Stimulated activated naive CD8-positive, alpha-beta T cell treated with anti-CD3 and anti-CD28 coated beads, Interleukin-15, Interleukin-2, amounts not matched to agents 100 ng/mL and 50 ng/mL, for 24 hours (primary cell): Measurements from ENCODE around the gene CCDC197.
A peak's percentile ranks its signal among the peaks of the same experiment; 100 is the strongest.

Source experiments
- H3K27ac Mint-ChIP-seq: one replicate; pipeline ENCODE4 v1.8.0; 2021; ENCODE audit warnings: mild to moderate bottlenecking, mixed read lengths
- H3K27me3 Mint-ChIP-seq: one replicate; pipeline ENCODE4 v1.8.0; 2021; ENCODE audit warnings: mixed read lengths
- H3K36me3 Mint-ChIP-seq: one replicate; pipeline ENCODE4 v1.8.0; 2021; ENCODE audit warnings: low read depth, mixed read lengths
- H3K4me1 Mint-ChIP-seq: one replicate; pipeline ENCODE4 v1.8.0; 2021; ENCODE audit warnings: low read depth, mixed read lengths
- H3K4me3 Mint-ChIP-seq: one replicate; pipeline ENCODE4 v1.8.0; 2021; ENCODE audit warnings: mild to moderate bottlenecking, mixed read lengths
- H3K9me3 Mint-ChIP-seq: one replicate; pipeline ENCODE4 v1.8.0; 2021; ENCODE audit warnings: mixed read lengths

Gene CCDC197

DNA sequence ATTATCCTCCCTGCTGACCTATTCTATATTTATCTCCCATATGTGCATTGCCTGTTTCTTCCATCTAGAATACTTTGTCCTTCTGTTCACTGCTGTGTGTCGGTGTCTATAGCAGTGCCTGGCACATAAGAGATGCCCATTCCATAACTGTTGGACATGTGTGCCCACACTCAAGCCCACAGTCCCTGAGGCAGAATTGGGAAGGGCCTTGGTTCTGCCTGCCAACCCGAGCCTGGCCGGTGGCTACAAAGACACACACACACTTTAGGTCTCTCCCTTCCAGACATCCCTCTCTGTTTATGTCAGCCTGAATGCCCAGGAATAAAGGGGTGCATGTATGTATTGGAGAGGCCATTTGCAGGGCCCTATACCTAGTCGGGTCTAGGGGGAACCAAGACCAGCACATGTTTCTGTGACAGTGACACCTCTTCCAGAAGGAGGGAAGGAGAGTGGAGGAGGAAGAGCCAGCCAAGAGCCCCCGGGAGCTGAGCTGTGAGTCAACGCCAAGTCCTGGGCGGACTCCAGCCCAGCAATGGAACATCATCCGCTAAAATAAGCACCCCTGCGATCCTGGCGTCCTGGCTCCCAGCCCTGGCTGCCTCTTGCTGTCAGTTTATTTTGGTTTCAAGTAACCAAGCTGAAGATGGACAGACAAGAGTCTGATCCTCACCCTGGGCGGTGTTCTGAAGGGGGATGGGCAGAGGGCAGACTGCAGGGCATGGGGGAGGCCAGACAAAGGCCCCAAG, 16.5 kb upstream of the CCDC197 start:
- Mint-ChIP-seq H3K36me3 (peaks cover 30% of the 10 kb centered on the region), H3K4me3 (peak overlapping the region; percentile 28), H3K4me1 (peaks cover 59% of the 10 kb centered on the region), H3K9me3 (no peaks in the 10 kb centered on the region), H3K27ac (peak overlapping the region; percentile 96), H3K27me3 (peaks cover 19% of the 10 kb centered on the region)

DNA sequence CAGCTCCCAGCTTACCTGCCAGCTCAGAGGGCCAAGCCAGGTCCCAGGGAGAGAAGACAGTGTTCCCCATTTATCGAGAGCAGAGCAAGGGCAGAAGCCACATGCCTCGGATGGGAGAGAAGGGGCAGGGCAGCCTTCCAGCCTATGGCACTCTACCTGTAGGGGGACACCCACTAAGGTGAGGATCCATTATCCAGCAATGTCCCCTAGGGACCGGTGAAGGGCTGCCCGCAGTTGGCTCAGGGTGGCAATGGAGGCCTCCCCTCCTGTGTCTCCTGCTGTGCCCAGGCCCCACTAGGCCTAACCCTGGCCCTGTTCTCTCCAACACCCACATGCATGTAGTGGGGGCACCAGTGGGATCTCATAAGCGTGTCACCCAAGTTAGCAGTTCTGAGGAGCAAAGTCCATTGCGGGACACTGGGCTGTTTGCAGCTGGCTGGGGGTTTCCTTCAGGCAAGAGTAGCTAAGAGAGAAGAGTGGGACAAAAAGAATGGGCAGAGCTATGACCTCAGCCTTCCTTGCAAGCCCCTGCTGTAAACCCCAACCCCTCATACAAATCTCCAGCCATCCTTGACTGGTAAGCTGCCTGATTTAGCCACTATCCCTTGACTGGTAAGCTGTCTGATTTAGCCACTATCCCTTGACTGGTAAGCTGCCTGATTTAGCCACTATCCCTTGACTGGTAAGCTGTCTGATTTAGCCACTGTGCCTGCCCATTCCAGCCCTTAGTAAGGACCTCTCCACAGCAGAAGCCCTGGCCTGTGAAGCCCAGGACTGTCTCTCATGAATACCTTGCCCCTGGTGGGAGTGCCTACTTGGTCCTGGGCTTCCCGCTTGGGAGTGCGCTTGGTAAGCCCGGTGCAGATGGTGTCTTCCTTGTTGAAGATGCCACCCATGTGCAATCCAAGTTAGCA, 15.5 kb upstream of the CCDC197 start:
- H3K27me3 Mint-ChIP-seq, result peaks cover 13% of the 10 kb centered on the region

DNA sequence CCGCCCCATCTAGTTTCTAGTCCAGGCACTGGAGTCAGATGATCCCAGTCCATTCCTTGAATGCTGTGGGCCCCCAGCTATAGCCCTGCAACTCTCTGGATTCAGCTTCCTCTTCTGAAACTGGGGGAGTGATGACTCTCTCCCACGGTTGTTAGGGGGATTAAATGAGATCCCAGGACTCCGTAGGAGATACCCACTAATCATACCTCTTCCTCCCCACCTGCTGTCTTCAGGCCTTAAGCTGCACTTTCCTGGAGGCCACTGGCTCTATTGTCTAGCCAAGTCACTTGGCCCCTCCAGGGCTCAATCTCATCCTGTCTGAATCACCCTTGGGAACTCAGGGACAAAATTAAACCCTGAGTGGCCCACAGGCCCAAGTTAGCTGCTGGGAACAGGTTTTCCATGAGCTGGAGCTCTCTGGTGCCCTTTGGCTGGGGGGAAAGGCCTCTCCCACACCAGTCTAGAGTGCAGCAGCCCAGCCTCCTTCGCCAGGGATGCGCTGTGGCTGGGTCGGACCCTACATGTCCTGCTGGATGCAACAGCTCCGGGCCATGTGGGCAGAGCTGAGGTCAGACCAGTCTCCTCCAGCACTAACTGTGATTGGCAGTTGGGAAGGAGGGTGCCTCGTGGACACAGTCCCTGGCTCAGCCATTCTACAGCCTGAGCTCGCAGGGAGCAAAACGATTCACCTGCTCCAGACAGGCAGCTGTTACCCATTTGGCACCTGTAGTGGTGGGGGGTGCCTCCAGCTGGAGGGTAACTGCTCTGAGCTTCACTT, 14.7 kb upstream of the CCDC197 start:
- peaks cover 17% of the 10 kb centered on the region for H3K36me3 Mint-ChIP-seq
- no peak overlapping the region for H3K4me3 Mint-ChIP-seq
- no peaks in the 10 kb centered on the region for H3K9me3 Mint-ChIP-seq
- H3K4me1 Mint-ChIP-seq, result peaks cover 41% of the 10 kb centered on the region
- H3K27ac Mint-ChIP-seq, result no peak overlapping the region
- peaks cover 8% of the 10 kb centered on the region for H3K27me3 Mint-ChIP-seq

More for the DNA sequence above, 15.5 kb upstream of the CCDC197 start:
- H3K27ac Mint-ChIP-seq, result peak overlapping the region; percentile 68
- H3K4me3 Mint-ChIP-seq, result no peak overlapping the region
- H3K9me3 Mint-ChIP-seq, result no peaks in the 10 kb centered on the region
- peaks cover 24% of the 10 kb centered on the region for H3K36me3 Mint-ChIP-seq
- peaks cover 49% of the 10 kb centered on the region for H3K4me1 Mint-ChIP-seq

DNA sequence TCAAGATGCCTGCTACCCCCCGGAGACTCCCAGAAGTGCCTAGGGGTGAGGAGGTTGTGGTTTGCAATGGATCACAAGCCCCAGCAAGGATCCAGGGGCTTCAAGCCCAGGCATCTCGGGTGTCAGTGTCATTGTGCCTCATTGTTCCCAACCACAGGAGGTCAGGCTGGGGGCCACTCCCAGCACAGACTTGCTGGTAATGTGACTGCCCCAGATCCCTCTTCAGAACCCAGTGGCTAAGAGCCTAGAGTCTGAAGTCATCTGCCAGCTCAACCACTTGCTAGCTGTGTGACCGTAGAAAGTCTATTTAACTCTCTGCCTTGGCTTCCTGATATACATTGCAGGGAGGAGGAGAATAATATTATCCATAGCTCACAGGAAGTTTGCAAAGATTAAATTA, 13.0 kb upstream of the CCDC197 start:
- H3K27ac Mint-ChIP-seq, result no peak overlapping the region
- peaks cover 24% of the 10 kb centered on the region for H3K4me1 Mint-ChIP-seq
- peaks cover 5% of the 10 kb centered on the region for H3K36me3 Mint-ChIP-seq
- H3K27me3 Mint-ChIP-seq, result peaks cover 3% of the 10 kb centered on the region
- no peaks in the 10 kb centered on the region for H3K9me3 Mint-ChIP-seq
- no peak overlapping the region for H3K4me3 Mint-ChIP-seq

DNA sequence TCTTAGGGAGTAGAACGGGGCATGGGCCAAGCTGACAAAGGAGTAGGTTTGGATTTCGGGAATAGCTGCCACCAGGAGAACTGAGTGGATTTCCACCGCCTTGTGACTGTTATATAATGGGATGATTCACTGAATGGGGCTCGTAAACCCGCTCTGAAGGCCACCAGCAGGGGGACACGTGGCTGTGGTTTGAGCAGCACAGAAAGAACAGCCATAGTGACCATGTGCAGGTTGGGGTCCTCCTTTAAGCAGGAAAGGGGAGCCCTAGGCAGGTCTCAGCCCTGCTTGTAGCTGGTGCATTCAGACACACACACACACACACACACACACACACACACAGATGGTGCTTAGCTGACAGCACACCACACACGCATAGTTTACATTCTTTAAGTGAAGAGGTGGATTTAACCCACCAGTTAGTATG, 12.1 kb upstream of the CCDC197 start:
- Mint-ChIP-seq H3K27ac (no peak overlapping the region), H3K9me3 (no peaks in the 10 kb centered on the region), H3K4me1 (peaks cover 20% of the 10 kb centered on the region), H3K27me3 (peaks cover 3% of the 10 kb centered on the region), H3K4me3 (no peak overlapping the region), H3K36me3 (peaks cover 5% of the 10 kb centered on the region)

DNA sequence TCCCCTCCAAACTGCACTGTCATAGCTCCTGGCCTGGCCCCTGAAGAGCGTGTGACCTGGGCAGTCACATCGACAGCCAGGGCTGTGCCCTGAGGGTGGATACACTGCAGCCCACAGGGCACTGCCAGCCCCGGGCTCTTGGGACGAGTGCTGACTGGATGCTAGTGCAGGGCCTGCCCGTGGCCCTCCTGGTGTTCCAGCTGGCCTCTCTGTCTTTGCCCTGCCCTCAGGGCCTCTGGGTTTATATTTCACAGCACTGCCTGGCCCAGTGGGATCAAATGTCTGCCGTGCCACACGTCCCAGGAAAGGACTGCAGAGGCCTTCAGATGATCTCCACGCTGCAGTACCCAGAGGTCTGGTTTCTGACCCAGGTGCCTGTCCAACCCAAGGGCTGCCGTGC, 10.1 kb upstream of the CCDC197 start:
- no peaks in the 10 kb centered on the region for H3K36me3 Mint-ChIP-seq
- H3K4me1 Mint-ChIP-seq, result peaks cover 18% of the 10 kb centered on the region
- no peaks in the 10 kb centered on the region for H3K9me3 Mint-ChIP-seq

DNA sequence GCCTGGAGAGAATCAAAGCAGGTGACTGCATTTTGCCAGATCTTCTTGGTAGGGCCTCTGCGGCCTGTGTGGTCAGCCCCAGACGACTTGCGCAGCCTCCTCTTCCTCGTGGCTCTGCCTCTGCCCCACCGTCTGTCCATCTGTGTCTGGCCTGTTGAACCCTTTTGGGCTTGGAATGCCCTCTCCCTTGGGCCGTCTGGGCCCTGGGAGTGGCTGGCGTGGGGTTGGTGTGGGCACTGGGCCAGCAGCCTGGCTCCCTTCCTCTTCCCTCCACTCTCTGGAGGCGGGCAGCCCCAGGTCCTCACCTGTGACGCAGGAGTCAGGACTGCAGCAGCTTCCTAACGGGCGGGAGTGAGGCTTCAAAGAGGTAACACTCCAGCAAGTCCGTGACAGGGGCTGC, 9.7 kb upstream of the CCDC197 start:
- Mint-ChIP-seq H3K27me3 (peaks cover 6% of the 10 kb centered on the region), H3K9me3 (no peaks in the 10 kb centered on the region), H3K36me3 (no peaks in the 10 kb centered on the region), H3K27ac (no peak overlapping the region), H3K4me1 (peaks cover 18% of the 10 kb centered on the region), H3K4me3 (no peak overlapping the region)

More for the DNA sequence above, 10.1 kb upstream of the CCDC197 start:
- Mint-ChIP-seq H3K27ac (no peak overlapping the region), H3K4me3 (no peak overlapping the region), H3K27me3 (peaks cover 4% of the 10 kb centered on the region)

DNA sequence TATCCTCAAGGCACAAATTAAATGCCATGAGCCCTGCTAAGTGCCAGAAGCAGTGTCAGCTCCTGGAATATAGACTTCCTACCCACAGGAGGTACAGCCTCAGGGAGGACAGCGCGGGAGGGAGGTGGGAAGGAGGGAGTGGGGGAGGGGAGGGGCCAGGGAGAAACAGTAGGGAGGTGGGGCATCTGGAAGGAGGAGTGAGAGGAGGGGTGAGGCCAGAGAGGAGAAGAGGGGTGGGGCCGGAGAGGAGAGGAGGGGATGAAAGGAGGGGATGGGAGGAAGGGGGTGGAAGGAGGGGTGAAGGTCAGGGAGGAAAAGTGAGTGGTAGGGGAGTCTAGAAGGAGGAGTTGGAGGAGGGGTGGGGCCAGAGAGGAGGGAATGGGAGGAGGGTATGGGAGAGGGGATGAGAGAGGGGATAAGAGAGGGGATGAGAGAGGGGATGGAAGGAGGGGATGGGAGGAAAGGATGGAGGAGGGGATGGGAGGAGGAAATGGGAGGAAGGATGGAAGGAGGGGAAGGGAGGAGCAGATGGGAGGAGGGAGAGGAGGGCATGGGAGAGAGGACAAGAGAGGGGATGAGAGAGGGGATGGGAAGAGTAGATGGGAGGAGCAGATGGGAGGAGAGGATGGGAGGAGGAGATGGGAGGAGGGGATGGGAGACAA, 9.2 kb upstream of the CCDC197 start:
- no peak overlapping the region for H3K27ac Mint-ChIP-seq
- H3K4me3 Mint-ChIP-seq, result no peak overlapping the region
- peaks cover 6% of the 10 kb centered on the region for H3K27me3 Mint-ChIP-seq
- H3K36me3 Mint-ChIP-seq, result no peaks in the 10 kb centered on the region
- H3K9me3 Mint-ChIP-seq, result no peaks in the 10 kb centered on the region
- H3K4me1 Mint-ChIP-seq, result peaks cover 18% of the 10 kb centered on the region

DNA sequence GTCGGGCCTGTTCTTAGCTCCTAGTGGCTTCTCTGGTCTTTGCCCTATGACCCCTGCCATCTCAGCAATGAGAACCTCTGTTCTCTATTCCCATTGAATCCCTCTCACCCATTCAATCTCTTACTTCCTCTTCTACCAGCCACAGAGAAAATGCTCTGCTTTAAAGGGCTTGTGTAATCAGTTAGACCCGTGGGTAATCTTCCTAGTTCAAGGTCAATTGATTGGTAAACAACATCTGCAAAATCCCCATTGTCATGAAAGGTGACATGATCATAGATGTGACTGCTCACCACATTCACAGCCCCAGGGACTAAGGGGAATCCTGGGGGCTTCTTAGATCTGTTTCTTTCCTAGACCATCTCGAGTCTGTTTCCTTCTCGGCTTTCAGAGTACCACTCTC, 7.2 kb upstream of the CCDC197 start:
- H3K36me3 Mint-ChIP-seq, result no peaks in the 10 kb centered on the region
- no peak overlapping the region for H3K4me3 Mint-ChIP-seq
- peak overlapping the region; percentile 41 for H3K27ac Mint-ChIP-seq
- H3K4me1 Mint-ChIP-seq, result peaks cover 27% of the 10 kb centered on the region
- peaks cover 3% of the 10 kb centered on the region for H3K27me3 Mint-ChIP-seq
- H3K9me3 Mint-ChIP-seq, result no peaks in the 10 kb centered on the region

DNA sequence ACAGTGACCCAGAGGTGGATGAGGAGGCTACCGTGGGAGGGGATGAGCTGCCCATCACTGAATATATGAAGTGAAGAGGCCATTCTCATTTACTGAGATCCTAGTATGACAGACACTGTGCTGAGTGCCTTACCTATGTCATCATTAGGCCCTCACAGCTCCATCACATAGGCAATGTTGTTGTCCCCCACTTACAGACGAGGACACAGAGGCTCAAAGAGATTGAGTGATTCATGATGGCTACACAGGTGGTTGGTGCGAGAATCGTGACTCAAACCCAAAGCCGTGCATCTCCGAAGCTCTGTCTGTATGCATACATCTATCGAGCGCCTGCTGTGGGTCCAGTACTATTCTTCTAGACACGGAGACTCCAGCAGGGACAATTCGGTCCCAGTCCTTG, 5.9 kb upstream of the CCDC197 start:
- Mint-ChIP-seq H3K27me3 (peaks cover 3% of the 10 kb centered on the region), H3K4me1 (peaks cover 37% of the 10 kb centered on the region), H3K9me3 (no peaks in the 10 kb centered on the region), H3K36me3 (no peaks in the 10 kb centered on the region), H3K27ac (no peak overlapping the region), H3K4me3 (no peak overlapping the region)

DNA sequence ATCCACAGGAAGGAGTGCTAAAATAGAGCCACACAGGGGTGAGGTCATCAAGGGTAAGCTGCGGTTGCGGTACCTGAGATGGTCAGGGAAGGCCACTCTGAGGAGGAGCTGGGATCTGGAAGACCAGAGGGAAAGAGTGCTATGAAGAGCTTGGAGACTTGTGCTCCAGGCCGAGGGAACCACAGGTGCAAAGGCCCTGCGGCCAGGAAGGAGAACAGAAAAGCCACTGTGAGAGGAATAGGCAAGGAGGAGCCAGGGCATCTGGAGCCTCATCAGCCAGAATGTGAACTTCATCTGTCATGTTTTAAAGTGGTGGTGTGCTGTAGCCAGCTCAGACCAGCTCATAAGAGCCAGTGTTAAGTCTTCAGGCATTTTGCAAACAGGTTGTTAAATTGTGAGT, 5.5 kb upstream of the CCDC197 start:
- Mint-ChIP-seq H3K27ac (peak overlapping the region; percentile 64), H3K4me1 (peaks cover 40% of the 10 kb centered on the region), H3K9me3 (no peaks in the 10 kb centered on the region), H3K4me3 (no peak overlapping the region), H3K36me3 (no peaks in the 10 kb centered on the region), H3K27me3 (peaks cover 3% of the 10 kb centered on the region)

DNA sequence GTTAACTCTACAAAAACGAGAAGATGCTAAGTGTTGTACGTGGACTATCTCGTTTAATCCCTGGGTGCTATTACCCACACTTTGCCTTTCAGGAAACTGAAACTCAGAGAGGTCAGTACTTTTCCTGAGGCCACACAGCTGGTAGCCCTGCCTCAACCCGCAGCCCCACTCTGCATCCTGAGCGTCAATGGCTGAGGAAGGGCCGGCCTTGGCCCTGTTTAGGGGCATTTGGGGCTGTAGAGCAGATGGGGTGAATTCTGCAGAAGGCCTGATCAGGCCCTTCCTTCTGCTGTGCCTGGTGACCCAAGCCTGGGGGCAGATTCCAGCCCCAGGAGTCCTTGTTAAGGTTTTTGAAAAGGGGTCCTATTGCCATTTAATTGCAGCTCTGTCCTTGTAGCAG, 3.7 kb upstream of the CCDC197 start:
- H3K27ac Mint-ChIP-seq, result peak overlapping the region; percentile 84
- peaks cover 3% of the 10 kb centered on the region for H3K27me3 Mint-ChIP-seq
- H3K4me3 Mint-ChIP-seq, result no peak overlapping the region
- peaks cover 55% of the 10 kb centered on the region for H3K4me1 Mint-ChIP-seq
- no peaks in the 10 kb centered on the region for H3K36me3 Mint-ChIP-seq
- no peaks in the 10 kb centered on the region for H3K9me3 Mint-ChIP-seq

DNA sequence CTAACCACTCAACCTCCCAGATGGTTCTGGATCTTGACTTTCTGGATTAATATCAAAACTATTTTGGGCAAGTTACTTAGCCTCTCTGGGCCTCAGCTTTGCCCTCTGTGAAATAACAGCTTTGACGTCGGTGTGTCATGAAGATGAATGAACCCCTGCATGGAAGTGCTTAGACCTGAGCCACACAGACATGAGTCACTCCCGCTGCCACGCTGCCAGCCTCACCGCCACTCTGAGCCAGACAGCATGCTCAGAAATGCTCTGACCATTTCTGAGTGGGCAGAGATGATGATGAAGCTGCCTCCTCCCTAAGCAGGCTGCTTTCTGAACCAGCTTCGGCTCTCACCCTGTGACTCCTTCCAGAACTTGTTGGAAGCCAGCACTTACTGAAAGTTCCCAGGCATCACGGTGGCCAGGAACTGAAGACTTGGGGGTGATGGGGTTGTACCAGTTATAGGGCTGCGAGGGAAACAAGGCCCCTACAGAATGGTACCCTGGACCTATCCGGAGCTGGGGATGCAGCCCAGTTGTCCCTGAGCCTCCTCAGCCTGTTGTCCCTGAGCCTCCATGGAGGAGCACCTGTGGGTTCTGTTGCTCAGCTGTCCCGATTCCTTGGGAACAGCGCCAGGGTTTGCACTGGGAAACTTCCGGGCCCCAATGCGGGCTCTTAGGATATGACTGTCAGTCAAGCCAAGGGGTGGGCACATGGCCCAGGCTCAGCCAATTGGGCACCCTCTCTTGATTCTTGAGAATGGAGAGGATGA, 2.0 kb upstream of the CCDC197 start:
- Mint-ChIP-seq H3K36me3 (no peaks in the 10 kb centered on the region), H3K4me3 (no peak overlapping the region), H3K9me3 (no peaks in the 10 kb centered on the region), H3K27me3 (peaks cover 3% of the 10 kb centered on the region), H3K4me1 (peaks cover 60% of the 10 kb centered on the region), H3K27ac (peak overlapping the region; percentile 84)
